ENCODE results near the gene CISH. TPM values are rescaled to one million over a fixed set of nuclear protein-coding genes. Genes with fewer than 3 reads are reported as not detected.

The CISH gene
- total RNA-seq, 1 donor from 2014 or later: 8.0 TPM

DNA sequence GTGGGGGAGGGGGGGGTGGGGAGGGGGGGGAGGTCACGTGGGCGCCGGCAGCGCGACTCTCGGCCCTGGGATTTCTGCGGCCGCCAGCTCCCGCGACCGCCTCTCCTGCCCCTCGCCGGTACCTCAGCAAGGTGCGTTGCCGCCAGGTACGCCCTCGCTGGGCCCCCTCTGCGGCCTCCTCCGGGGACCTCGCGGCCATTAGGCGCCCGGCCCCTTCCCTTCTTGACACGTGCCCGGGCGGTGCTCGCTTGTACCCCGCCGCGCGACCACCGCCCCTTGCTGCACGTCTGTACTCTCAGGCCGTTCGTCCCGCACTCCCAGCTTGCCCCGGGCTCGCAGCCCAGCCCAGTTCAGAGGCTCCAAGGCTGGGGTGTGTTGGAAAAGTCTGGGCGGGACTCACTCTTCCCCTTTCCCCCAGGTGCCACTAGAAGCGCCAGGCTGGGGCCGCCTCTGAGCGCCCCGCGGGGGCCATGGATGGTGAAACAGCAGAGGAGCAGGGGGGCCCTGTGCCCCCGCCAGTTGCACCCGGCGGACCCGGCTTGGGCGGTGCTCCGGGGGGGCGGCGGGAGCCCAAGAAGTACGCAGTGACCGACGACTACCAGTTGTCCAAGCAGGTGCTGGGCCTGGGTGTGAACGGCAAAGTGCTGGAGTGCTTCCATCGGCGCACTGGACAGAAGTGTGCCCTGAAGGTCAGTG lies 5.7 kb upstream of the CISH start, which contains the start of gene MAPKAPK3:
MAPKAPK3 (plus strand) TSS at position 56 of the 696 bp plus-strand sequence; CDS start at position 471, 415 bp downstream.
- DNase-seq: peak; percentile 76
- intact Hi-C loops (cut with DNase I): loop anchor here (2.0 to 5.0 kb wide), 3 partner anchors 36 to 770 kb away; partner anchors contain the start of gene MANF
- peak; percentile 21 for ATAC-seq (ENCODE audit: poor library complexity)

DNA sequence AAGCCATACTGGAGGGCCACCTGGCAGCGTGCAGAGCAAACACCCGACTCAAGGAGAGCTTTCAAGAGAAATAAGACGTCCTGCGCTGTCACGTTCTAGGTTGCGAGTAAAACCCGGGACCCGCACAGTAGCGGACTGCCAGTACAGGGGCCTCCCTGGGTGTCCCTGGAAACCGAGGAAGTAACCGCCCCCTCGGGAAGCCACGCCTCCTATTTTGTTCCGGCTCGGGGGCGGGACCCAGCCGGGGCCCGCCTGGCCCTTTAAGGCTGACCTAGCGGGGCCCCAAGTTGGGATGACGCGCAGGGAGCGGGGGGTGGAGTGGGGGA lies 5.2 kb upstream of the CISH start:
- DNase-seq: peak; percentile 96
- intact Hi-C loops (cut with DNase I): loop anchor here (2.0 to 5.0 kb wide), 3 partner anchors 36 to 771 kb away; partner anchors contain the start of gene MANF
- ATAC-seq (ENCODE audit: poor library complexity): peak; percentile 70

DNA sequence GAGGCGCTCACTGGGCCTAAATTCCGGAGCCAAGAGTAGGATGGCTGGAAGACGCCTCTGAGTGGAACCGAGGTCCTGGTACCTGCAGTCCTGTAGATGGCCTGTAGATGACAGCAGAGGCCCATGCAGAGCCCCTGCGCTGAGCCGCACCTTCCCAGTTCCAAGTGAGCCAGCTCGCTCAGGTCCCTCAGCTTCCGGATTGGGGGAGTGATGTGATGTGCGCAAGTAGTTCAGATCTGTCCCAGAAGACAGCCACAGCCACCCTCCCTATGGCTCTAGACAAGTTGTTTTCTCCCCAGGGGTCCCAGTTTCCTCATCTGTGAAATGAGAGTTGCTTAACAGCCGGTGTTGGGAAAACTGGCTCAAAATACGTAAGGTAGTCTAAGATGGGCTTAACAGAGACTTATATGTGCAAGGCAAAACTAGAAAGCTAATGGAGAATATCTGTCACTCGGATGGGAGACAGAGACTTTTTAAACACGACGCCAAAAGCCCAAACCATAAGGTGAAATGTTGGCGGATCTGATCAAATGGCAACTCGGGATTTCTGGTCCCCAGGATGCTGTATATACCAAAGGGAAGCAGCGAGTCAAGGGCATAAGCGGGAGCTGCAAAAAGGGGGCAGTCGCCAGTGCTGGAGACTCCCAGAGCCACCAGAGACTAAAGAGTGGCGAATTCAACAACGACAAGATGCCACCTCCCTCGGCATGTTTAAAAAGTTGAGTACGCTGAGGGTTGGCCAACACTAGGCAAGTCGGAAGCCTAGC lies 4.6 kb upstream of the CISH start:
- DNase-seq: peak; percentile 88
- intact Hi-C loops (cut with DNase I): loop anchor here (2.0 to 5.0 kb wide), 3 partner anchors 37 to 771 kb away; partner anchors contain the start of gene MANF
- ATAC-seq (ENCODE audit: poor library complexity): peak; percentile 47

DNA sequence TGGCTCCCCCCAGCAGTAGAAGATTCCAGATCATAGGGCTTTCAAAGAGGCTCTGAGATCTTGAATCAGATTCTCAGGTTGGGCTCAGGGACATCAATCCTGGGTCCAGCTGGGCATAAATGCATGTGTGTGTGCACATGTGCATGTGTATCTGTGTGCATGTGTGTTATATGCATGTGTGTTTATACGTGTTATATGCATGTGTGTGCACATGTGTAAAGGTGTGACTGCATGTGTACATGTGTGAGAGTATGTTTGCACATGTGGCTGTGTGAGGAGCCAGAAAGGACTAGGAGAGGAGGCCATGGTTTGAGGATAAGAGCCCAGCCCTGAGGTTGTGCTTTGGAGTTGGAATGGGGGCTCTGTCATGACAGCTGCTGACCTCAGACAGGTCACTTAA lies 3.6 kb upstream of the CISH start:
- intact Hi-C loops (cut with DNase I): loop anchor here (5.0 kb wide), 2 partner anchors 757 to 772 kb away; partner anchors contain the start of gene MANF
- DNase-seq (no peak), ATAC-seq (ENCODE audit: poor library complexity) (no peak)

DNA sequence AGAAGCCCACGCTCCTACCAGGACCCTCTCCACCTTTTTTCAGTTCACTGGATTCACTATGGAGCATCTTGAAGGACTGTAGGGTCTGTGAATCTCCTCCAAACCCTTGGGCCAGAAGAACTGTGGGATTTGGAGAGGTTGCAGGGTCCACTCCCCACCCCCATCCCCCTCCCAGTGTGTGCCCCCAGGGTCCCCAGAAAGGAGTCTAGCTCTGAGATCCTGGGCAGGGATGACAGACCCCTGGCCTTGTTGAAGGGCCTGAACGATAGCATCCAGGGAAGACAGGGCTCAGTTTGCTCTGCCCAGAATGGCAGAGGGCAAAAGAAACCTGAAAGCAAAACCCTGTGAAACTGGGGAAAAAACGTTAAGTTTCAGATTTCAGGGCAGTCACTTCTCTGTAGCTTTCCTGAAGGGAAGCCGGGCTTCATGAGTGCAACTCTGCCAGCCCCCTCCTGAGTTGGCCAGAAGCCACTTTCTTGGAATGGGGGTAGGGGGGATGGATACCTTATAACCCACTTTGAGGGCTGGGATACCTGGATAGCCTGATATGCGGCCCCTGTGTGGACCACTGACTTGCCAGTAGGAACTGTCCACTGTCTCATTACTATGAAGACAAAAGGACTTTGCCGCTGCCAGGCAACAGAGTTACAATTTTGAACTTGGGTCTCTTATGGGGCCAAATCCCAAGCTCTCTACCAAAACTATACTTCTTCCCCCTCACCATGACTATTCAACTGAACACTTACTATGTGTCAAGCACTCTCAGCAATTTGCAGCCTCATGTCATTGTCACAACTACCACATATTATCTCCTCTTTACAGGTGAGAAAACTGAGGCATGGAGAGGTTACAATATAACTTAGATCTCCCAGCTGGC lies 1.6 kb upstream of the CISH start:
- intact Hi-C loops (cut with DNase I): loop anchor here (1.0 kb wide), 1 partner anchor 43 kb away; no protein-coding TSS in a partner anchor
- ATAC-seq (ENCODE audit: poor library complexity): no peak
- DNase-seq: no peak

DNA sequence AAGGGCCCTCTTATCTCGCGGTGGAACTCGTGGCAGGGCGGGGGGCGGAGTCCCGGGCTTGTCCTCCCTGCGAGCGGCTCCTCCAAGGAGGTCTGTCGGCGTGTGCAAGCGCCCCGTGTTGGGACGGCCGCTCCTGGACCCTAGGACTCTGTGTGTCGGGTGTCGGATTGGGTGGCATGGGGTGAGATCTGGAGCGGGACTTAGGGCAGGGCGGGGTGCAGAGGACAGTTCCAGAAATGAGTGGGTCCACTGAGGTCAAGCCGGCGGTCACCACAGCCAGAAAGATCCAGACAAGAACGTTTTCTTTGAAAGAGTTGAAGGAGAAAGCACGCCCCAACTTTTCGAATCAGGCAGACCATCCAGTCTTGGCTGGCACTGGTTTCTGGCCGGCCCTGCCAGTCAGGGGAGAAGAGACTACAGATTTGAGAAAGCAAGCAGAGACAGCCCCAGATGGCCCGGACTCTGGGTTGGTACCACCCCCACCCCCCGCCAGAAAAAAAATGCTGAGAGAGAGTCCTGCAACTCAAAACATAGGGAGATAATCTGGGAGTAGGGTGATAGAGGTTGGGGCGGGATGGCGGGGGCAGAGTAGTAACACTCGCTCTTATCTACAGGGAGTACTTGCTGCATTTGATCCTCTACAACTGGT lies 784 bp upstream of the CISH start:
- intact Hi-C loops (cut with DNase I): no loop called here
- no peak for DNase-seq
- no peak for ATAC-seq (ENCODE audit: poor library complexity)

DNA sequence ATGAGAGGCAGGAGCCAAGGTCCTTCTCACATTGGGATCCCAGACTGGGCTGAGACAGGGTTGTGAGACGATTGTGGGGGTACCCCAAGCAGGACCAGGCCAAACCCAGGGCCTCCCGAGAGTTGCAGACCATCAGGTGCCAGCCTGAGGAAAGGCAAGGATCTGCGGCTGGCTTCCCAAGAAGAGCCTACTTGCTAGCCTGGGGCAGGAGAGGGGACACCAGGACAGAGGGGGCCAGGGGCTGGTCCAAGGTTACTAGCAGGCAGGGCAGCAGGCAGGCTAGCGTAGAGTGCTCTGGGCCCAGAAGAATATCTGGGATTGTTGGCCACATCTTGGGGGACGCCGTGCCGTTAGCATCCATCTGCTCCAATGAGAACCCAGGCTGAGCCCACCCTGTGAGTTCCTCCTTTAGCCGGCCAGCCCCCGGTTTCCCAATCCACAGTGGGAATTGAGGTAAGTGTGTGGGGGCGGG lies 546 bp downstream of the CISH start:
- intact Hi-C loops (cut with DNase I): no loop called here
- no peak for DNase-seq
- ATAC-seq (ENCODE audit: poor library complexity): no peak

DNA sequence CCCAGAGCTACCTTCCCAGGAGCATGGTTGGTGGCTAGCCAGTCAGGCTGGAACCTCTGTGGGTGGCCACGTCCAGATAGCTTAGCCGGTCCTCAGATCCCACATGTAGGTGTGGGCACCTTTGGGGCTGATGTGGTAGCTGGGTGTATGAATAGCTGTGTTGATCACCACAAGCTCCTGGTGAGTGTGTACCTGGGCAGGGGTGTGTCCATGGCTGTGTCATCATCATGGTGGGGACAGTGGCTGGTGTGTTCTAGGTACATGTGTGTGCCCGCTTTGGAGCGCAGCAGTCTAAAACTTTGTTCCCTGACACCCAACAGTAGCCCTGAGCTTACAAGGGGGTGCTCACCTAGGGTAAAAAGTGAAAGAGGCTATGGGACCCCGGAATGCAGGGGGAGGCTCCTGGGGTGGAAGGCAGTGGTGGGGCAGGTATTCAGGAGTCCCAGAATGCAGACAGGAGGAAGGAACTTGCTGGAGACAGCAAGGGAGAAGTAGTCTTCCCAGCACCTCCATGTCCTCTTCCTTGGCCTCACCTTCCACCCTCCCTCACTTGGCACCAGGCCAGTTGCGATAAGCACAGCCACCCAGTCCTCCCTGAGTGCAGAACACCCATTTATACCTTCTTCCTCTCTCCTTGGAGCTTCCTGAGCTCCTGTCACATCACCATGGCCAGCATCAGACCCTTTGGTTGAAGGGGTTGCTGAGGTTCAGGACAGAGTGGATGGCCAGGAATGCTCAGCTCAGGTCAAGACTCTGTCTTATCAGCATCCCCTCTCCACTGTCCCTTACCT lies 1.2 kb downstream of the CISH start:
- no peak for ATAC-seq (ENCODE audit: poor library complexity)

DNA sequence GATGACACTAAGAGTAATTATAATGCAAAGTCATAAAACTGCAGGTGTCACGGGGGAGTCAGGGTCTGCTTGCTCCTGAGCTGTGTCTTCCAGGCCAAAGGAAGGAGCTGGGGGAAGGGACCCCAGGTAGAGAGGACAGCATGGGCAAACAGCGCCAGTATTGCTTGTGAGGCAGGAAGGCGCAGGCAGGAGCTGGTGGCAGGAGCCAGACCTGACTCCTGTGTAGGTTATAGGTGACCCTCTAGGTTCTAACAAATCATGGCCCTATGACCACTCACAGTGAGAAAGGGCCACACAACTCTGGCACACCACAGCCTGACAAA lies 1.9 kb downstream of the CISH start:
- intact Hi-C loops (cut with DNase I): no loop called here
- DNase-seq: no peak
- no peak for ATAC-seq (ENCODE audit: poor library complexity)

More for the DNA sequence above, 1.2 kb downstream of the CISH start:
- intact Hi-C loops (cut with DNase I): no loop called here
- DNase-seq: no peak

DNA sequence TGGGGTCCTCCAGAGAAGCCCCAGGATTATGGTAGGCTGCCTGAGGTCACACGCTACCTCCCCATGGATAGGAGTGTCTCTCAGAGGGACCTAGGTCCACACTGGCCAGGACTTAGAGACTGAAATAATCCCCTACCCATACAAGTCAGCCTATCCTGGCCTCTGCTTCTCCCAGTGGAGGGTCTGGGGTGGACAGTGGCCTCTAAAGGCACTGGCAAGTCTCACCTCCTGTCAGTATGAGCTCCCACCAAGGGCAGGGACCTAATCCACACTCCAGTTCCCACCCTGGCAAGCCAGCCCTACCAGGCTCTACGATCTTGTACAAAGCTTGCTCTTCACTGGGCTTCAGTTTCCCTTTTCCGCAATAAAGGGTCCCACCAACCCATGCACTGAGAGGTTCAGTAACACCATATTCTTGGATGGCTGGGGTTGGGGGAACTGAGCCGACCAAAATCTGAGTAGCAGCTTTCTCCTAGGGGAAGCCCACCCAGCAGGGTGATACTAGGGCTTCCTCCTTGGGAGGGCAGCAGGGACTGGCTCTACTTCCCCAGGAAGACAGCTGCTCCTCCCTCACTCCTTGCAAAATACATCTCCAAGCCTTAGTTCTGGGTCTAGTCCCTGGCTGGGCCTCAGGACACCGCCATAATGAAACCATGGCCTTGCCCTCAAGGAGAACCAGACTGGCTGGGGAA lies 2.4 kb downstream of the CISH start:
- DNase-seq (no peak), ATAC-seq (ENCODE audit: poor library complexity) (no peak)
- intact Hi-C loops (cut with DNase I): no loop called here

DNA sequence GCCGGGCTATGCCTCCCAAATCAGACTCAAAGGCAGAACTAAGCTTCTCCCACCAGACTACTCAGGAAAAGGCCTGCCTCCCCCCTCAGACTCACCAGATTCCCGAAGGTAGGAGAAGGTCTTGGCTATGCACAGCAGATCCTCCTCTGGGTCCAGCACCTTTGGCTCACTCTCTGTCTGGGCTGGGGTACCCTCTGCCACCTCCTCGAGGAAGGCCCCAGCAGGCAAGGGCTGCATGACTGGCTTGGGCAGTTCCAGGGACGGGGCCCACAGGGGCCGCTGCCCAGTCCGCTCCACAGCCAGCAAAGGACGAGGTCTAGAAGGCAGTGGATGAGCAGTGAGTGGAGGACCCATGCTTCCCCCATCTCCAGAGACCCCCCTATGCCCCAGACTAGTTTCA lies 3.3 kb downstream of the CISH start:
- ATAC-seq (ENCODE audit: poor library complexity) (no peak), DNase-seq (no peak)
- intact Hi-C loops (cut with DNase I): no loop called here

DNA sequence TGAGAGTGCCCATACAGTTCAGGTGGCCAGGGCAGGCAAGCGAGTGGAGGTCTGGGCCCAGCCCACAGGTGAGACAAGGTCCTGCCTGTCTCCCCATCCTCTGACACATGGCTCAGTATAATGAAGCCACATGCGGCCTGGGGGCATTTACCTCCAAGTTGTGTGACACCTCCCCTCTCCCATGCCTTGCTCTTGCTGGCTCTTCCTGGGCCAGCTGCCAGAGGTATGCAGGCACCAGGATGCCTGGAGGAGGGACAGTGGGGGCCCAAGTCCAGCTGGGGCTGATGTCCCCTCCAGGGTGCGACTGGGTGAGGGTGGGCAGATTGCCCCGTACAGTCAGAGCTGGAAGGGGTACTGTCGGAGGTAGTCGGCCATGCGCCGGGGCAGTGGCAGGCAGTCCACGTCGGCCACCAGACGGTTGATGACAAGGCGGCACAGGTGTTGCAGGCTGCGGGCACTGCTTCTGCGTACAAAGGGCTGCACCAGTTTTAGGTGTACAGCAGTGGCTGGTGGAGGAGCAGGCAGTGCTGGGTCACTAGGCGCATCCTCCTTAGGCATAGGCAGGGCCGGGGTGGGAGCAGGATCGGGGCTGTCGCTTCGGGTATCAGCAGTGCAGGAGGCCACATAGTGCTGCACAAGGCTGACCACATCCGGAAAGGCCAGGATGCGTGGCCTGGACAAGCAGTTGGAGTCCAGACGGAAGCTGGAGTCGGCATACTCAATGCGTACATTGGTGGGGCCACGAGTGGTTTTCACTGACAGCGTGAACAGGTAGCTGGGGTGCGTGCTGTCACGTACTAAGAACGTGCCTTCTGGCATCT lies 4.1 kb downstream of the CISH start:
- ATAC-seq (ENCODE audit: poor library complexity): no peak
- DNase-seq: no peak
- intact Hi-C loops (cut with DNase I): no loop called here

DNA sequence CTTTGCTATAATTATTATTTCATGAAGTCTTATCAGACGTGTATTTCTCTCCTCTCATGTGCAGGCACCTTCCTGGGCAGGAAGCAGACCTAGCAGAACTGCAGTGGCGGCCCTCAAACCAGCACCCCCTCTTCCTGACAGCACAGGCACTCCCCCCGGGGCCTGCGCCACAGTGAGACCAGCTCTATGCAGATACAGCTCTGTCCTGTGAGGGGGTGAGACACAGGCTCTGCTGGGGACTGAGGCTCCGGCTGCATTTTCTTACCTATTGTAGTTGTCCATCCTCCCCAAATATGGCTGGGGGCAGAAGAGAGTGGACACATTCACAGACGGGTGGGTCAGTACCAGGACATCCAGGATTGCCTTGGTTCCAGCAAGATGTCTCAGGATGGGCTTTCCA lies 5.0 kb downstream of the CISH start:
- DNase-seq: no peak
- no peak for ATAC-seq (ENCODE audit: poor library complexity)
- intact Hi-C loops (cut with DNase I): no loop called here

DNA sequence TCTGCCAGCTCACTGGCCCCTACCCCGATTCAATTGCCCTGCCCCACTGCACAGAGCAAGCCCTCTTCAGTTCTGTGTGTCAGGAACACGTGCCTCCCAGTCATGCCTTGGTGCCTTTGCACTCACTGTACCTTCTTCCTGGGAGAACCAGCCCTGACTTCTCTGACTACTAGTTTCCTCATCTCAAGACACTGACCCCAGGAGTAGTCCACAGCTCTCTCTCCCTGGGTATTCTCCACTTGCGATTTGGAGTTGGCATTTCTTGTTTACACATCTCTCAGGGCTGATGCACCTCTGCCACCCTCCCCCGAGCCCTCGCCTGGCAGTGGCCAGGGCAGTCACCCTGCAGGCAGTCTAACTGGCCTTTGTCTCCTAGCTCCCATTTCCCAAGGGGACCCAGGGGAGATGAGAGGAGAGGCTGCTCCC lies 5.7 kb downstream of the CISH start:
- DNase-seq (no peak), ATAC-seq (ENCODE audit: poor library complexity) (no peak)
- intact Hi-C loops (cut with DNase I): no loop called here

DNA sequence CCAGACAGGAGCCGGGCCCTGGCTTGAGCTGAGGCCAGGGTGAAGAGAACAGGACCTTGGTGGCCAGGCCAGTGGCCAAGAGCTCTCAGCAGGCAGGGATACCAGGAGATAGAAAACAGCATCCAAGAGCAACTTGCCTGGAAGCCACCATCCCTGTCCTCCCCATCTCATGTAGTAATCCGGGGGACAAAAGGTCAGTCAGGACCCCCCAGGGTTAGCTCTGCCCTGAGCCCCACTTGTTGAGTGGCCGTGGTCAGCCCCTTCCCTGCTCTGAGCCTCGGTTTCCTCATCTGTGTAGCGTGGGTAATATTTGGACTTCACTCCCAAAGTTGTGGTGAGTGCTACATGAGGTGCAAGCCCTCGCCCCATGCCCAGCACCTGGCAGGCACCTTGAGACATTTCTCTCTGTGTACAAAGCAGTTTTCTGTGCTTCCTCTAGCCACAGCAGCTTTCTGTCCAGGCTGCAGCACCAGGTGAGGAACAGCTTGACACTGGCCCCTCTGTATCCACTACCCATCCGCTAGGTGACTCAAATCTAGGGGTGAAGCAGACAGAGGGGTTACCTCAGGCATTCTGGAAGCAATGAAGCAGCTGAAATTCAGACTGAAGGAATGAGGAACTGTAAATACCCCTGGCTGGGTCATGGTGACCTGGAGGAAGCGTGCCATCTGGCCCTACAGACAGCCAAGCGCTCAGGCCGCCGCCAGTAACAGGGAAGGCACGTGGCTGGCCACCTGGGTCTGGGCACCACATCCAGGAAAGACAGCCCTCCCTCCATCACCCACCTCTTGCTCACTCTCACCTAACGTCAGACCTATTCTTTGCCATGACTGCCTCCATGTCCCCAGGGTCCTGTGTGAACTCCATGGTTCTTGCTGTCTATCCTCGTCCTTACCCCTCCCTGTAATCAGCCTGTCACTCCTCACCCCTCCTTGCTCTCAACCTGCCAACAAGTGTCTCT lies 6.7 kb downstream of the CISH start:
- DNase-seq (peak; percentile 87), ATAC-seq (ENCODE audit: poor library complexity) (peak; percentile 55)
- intact Hi-C loops (cut with DNase I): no loop called here

Data from Right ventricle myocardium superior (tissue), 1 donor.